HepG2 (cell line): ENCODE measurements around the gene SHC1. TPM values are rescaled to one million over a fixed set of nuclear protein-coding genes. Genes with fewer than 3 reads are reported as not detected.

Experiments used
- ADNP ChIP-seq: sonication (generic); formaldehyde crosslinking; IDR thresholded peaks from 2 replicates; pipeline ENCODE4 v1.4.0; 2020; ENCODE audit warnings: missing genetic modification reagents
- ELF4 ChIP-seq: sonication (generic); formaldehyde crosslinking; IDR thresholded peaks from 2 replicates; pipeline ENCODE4 v1.5.0; 2020; ENCODE audit warnings: missing genetic modification reagents, mild to moderate bottlenecking, moderate library complexity, borderline replicate concordance
- EZH2 ChIP-seq: conservative IDR thresholded peaks from 2 replicates; pipeline ENCODE4 v1.6.1; 2012; ENCODE audit warnings: mild to moderate bottlenecking, low read depth, low read length, moderate library complexity
- HES4 ChIP-seq: sonication (generic); formaldehyde crosslinking; IDR thresholded peaks from 2 replicates; pipeline ENCODE4 v1.9.0; 2021; ENCODE audit warnings: mild to moderate bottlenecking, missing genetic modification reagents, borderline replicate concordance
- MNT ChIP-seq: fragments of 450-650 bp; IDR thresholded peaks from 2 replicates; pipeline ENCODE4 v1.6.1; 2016
- NCOR1 ChIP-seq: fragments of 200-600 bp; sonication (generic); IDR thresholded peaks from 2 replicates; pipeline ENCODE4 v1.7.0; 2017; ENCODE audit warnings: antibody characterized with exemption, low read length, borderline replicate concordance
- NFKB2 ChIP-seq: sonication (generic); formaldehyde crosslinking; IDR thresholded peaks from 2 replicates; pipeline ENCODE4 v1.4.0; 2020; ENCODE audit warnings: missing genetic modification reagents, borderline replicate concordance
- RORA ChIP-seq: sonication (generic); formaldehyde crosslinking; IDR thresholded peaks from 2 replicates; pipeline ENCODE4 v1.5.0; 2020; ENCODE audit warnings: mild to moderate bottlenecking, missing genetic modification reagents, moderate library complexity
- SP2 ChIP-seq: sonication (generic); formaldehyde crosslinking; IDR thresholded peaks from 2 replicates; pipeline ENCODE4 v1.5.1; 2020; ENCODE audit warnings: mild to moderate bottlenecking, missing genetic modification reagents
- SP5 ChIP-seq: IDR thresholded peaks from 2 replicates; pipeline ENCODE4 v1.6.1; 2016; ENCODE audit warnings: low read depth, borderline replicate concordance
- TFDP2 ChIP-seq: sonication (generic); formaldehyde crosslinking; IDR thresholded peaks from 2 replicates; pipeline ENCODE4 v1.4.0; 2020; ENCODE audit warnings: missing genetic modification reagents
- ZBTB20 ChIP-seq: sonication (generic); formaldehyde crosslinking; IDR thresholded peaks from 2 replicates; pipeline ENCODE4 v1.8.1; 2023; ENCODE audit warnings: missing genetic modification reagents, low read depth, mild to moderate bottlenecking, borderline replicate concordance
- ZNF354B ChIP-seq: sonication (generic); formaldehyde crosslinking; IDR thresholded peaks from 2 replicates; pipeline ENCODE4 v1.8.0; 2022; ENCODE audit warnings: mild to moderate bottlenecking, missing genetic modification reagents
- ZNF430 ChIP-seq: sonication (generic); formaldehyde crosslinking; IDR thresholded peaks from 2 replicates; pipeline ENCODE4 v1.9.0; 2021; ENCODE audit warnings: mild to moderate bottlenecking, missing genetic modification reagents
- ZNF883 ChIP-seq: sonication (generic); formaldehyde crosslinking; IDR thresholded peaks from 2 replicates; pipeline ENCODE4 v1.5.1; 2020; ENCODE audit warnings: mild to moderate bottlenecking, missing genetic modification reagents; ENCODE audit errors: not compliant biosample characterization
- polyA plus RNA-seq, 8 experiments: library from polyadenylated mRNA; depleted of rRNA in 3 of 8; stranded (reverse) in 7 of 8; unstranded in 1 of 8; fragments of >200 nt; fragmentation: Illumina TruSeq in 4 of 8; extraction: Trizol in 4 of 8; gene quantifications; 2 replicates each; pipeline versions ENCODE4 v1.2.1 to v1.2.3, GENCODE V29; 2011 to 2016; ENCODE audit warnings: low read depth in 4 of 8, missing spikeins in 1 of 8, mixed read lengths in 1 of 8; ENCODE audit not compliant: insufficient read depth in 1 of 8
- total RNA-seq, 5 experiments: library from RNA; depleted of rRNA; stranded (reverse); fragments of >200 nt; fragmentation: Illumina TruSeq; extraction: Trizol; gene quantifications; 2 replicates each; pipeline ENCODE4 v1.2.3, GENCODE V29; 2016; ENCODE audit warnings: low read depth in 1 of 5
- TF ChIP-seq, protein P1 (sequence below): sonication (generic); formaldehyde crosslinking; conservative IDR thresholded peaks from 2 replicates; pipeline ENCODE4 v1.4.0; 2020; ENCODE audit warnings: mild to moderate bottlenecking, missing genetic modification reagents, moderate library complexity
- TF ChIP-seq, protein P2 (sequence below): IDR thresholded peaks from 2 replicates; pipeline ENCODE4 v1.6.1; 2016; ENCODE audit warnings: low read depth

The SHC1 gene
- total and polyA plus RNA-seq, 2 of the 13 experiments (the other 11 are each of a cell fraction or from before 2014, with no cell fraction given): 52.0 to 137 TPM

- TF ChIP-seq, protein P1, sequence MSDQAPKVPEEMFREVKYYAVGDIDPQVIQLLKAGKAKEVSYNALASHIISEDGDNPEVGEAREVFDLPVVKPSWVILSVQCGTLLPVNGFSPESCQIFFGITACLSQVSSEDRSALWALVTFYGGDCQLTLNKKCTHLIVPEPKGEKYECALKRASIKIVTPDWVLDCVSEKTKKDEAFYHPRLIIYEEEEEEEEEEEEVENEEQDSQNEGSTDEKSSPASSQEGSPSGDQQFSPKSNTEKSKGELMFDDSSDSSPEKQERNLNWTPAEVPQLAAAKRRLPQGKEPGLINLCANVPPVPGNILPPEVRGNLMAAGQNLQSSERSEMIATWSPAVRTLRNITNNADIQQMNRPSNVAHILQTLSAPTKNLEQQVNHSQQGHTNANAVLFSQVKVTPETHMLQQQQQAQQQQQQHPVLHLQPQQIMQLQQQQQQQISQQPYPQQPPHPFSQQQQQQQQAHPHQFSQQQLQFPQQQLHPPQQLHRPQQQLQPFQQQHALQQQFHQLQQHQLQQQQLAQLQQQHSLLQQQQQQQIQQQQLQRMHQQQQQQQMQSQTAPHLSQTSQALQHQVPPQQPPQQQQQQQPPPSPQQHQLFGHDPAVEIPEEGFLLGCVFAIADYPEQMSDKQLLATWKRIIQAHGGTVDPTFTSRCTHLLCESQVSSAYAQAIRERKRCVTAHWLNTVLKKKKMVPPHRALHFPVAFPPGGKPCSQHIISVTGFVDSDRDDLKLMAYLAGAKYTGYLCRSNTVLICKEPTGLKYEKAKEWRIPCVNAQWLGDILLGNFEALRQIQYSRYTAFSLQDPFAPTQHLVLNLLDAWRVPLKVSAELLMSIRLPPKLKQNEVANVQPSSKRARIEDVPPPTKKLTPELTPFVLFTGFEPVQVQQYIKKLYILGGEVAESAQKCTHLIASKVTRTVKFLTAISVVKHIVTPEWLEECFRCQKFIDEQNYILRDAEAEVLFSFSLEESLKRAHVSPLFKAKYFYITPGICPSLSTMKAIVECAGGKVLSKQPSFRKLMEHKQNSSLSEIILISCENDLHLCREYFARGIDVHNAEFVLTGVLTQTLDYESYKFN (CRISPR knock-in tag): peak; percentile 57; the same call in 1 of the 2 replicates
- peak; percentile 38; the same call in 1 of the 2 replicates for TF ChIP-seq ZBTB20 (CRISPR knock-in tag)
- TF ChIP-seq TFDP2 (CRISPR knock-in tag): no peak
- TF ChIP-seq ZNF354B (CRISPR knock-in tag): no peak
- TF ChIP-seq EZH2: no peak
- TF ChIP-seq NCOR1: peak; percentile 77; the same call in 1 of the 2 replicates
- peak; percentile 59; the same call in 1 of the 2 replicates for TF ChIP-seq MNT
- TF ChIP-seq SP5 (CRISPR knock-in tag): peak; percentile 71
- TF ChIP-seq ADNP (CRISPR knock-in tag): no peak
- peak; percentile 93 for TF ChIP-seq SP2 (CRISPR knock-in tag)
- no peak for TF ChIP-seq ZNF883 (CRISPR knock-in tag)
- peak; percentile 6; the same call in 1 of the 2 replicates for TF ChIP-seq ZNF430 (CRISPR knock-in tag)
- peak; percentile 64; the same call in 1 of the 2 replicates for TF ChIP-seq NFKB2 (CRISPR knock-in tag)
- TF ChIP-seq HES4 (CRISPR knock-in tag): 0 out of 2 replicates have a peak, but pooled peaks have one; percentile 29
- TF ChIP-seq, protein P2, sequence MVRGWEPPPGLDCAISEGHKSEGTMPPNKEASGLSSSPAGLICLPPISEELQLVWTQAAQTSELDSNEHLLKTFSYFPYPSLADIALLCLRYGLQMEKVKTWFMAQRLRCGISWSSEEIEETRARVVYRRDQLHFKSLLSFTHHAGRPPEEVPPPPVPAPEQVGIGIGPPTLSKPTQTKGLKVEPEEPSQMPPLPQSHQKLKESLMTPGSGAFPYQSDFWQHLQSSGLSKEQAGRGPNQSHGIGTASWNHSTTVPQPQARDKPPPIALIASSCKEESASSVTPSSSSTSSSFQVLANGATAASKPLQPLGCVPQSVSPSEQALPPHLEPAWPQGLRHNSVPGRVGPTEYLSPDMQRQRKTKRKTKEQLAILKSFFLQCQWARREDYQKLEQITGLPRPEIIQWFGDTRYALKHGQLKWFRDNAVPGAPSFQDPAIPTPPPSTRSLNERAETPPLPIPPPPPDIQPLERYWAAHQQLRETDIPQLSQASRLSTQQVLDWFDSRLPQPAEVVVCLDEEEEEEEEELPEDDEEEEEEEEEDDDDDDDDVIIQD: no peak
- TF ChIP-seq RORA (CRISPR knock-in tag): no peak
- TF ChIP-seq ELF4 (CRISPR knock-in tag): no peak
Observed at GRCh38 chr1:155001675-155002463, 31.3 kb upstream of the SHC1 start (continued).
